GM12873 (cell line): ENCODE results near the gene ASTL.

ENCODE experiments used
- TF ChIP-seq, protein P1 (sequence below): IDR thresholded peaks from 2 replicates; pipeline ENCODE4 v1.5.1; 2012; ENCODE audit warnings: low read depth, mild to moderate bottlenecking, moderate library complexity, low read length, control low read depth; ENCODE audit not compliant: insufficient read depth; ENCODE audit errors: missing control alignments

ASTL gene

DNA sequence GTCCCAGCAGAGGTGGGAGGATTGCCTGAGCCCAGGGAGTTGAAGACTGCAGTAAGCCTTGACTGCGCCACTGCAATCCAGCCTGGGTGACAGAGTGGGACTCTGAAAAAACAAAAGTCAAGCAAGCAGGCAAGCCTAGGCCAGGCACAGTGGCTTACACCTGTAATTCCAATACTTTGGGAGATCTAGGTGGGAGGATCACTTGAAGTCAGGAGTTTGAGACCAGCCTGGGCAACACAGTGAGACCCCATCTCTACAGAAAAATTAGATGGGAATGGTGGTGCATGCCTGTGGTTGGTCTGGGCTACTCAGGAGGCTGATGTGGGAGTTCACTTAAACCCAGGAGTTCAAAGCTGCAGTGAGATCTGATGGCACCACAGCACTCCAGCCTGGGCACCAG lies 41.7 kb upstream of the ASTL start:
- TF ChIP-seq, protein P1, sequence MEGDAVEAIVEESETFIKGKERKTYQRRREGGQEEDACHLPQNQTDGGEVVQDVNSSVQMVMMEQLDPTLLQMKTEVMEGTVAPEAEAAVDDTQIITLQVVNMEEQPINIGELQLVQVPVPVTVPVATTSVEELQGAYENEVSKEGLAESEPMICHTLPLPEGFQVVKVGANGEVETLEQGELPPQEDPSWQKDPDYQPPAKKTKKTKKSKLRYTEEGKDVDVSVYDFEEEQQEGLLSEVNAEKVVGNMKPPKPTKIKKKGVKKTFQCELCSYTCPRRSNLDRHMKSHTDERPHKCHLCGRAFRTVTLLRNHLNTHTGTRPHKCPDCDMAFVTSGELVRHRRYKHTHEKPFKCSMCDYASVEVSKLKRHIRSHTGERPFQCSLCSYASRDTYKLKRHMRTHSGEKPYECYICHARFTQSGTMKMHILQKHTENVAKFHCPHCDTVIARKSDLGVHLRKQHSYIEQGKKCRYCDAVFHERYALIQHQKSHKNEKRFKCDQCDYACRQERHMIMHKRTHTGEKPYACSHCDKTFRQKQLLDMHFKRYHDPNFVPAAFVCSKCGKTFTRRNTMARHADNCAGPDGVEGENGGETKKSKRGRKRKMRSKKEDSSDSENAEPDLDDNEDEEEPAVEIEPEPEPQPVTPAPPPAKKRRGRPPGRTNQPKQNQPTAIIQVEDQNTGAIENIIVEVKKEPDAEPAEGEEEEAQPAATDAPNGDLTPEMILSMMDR: no peak

DNA sequence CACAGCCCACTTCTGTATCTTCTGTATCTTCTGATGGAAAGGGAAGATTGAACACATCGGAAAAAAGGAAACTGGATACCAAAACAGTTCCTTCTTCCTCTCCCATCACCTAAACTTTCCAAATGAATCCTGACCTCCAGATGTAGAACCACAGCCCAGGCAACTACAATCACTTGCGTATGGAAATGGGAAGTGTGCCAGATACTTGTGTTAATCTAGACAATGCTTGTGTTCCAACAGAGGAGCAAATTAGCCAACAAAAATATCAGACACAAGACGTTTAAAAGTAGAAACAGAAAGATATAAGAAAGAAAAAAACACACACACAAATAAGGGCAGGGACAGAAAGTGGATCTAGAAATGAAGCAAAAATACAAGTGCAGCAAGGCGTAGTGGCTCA lies 38.4 kb upstream of the ASTL start:
- TF ChIP-seq, protein P1: no peak

DNA sequence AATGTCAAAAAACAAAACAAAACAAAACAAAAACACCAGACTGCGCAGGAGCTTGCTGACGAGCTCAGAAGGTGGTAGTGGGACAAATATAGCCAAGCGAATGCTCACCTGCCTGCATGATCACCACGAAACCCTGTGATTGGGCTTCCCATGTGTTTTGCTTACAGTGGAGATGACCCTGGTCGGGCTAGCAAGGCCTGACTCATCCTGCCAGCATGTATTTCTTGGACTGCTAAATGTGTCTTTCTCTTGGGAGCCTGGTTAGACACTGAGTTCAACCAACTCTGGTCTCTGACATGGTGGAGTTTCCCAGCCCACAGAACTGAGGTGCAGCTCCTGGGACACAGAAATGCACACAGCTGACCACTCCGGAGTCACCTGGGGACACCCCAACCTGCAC lies 37.6 kb upstream of the ASTL start:
- TF ChIP-seq, protein P1: no peak

DNA sequence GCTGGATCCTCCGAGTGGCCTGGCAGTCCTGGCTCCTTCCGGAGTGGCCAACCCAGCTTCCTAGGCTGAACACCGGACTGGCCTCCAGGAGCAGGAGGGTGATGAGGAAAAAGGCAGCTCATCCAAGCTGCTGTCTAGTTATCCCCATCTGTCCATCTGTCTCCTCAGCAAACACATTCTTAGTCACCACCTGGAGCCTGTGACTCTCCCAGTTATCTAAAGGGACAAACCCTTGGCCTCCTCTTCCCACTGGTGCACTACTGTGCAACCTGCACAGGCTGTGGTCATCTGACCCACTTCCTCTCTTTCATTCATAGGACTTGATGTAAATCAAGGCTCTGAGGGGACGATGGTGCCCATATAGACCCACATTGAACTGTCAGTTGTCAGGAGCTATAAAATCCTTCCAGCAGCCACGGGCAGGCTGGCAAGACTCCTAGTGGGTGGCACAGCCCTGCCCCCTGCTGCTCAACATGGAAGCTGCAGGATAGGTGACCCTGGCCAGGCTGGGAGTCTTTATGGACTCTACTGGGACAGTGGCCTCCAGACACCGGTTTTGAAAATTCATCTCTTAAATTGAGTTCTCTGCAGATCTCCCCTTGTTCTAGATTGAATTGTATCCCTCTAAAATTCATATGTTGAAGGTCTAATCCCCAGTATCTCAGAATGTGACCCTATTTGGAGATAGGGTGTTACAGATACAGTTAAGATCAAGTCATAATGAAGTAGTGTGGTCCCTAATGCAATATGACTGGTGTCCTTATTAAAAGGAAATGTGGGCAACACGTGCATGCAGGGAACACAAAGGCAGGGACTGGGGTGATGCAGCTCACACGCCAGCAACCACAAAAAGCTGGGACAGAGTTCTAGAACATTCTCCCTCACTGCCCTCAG lies 36.2 kb upstream of the ASTL start:
- TF ChIP-seq, protein P1: peak; percentile 98

DNA sequence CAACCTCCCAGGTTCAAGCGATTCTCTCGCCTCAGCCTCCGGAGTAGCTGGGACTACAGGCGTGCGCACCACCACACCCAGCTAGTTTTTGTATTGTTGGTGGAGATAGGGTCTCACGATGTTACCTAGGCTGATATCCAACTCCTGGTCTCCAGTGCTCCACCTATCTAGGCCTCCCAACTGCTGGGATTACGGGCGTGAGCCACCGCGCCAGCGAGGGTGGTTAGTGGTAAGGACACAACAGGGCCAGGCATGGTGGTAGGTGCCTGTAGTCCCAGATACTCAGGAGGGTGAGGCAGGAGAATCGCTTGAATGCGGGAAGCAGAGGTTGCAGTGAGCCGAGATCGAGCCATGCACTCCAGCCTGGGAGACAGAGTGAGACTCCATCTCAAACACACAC lies 33.5 kb upstream of the ASTL start:
- TF ChIP-seq, protein P1: no peak

DNA sequence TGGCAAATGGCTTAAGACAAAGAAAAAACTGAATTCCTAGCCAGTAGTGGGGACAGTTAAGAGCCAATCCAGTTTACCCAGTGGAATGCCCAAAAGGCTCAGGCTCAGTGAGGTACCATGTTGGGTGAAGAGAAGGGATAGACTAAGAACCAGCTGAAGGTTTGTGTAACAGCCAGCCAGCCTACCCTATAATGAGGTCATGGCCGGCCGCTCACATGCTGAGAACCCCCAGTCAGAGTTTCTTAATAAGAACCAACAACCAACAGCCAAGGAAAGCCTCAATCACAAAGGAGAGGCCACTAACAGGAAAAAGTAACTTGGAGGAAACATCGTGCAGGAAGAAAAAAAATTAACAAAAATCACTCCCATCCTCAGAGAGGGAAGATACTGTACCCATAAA lies 32.3 kb upstream of the ASTL start:
- TF ChIP-seq, protein P1: no peak

DNA sequence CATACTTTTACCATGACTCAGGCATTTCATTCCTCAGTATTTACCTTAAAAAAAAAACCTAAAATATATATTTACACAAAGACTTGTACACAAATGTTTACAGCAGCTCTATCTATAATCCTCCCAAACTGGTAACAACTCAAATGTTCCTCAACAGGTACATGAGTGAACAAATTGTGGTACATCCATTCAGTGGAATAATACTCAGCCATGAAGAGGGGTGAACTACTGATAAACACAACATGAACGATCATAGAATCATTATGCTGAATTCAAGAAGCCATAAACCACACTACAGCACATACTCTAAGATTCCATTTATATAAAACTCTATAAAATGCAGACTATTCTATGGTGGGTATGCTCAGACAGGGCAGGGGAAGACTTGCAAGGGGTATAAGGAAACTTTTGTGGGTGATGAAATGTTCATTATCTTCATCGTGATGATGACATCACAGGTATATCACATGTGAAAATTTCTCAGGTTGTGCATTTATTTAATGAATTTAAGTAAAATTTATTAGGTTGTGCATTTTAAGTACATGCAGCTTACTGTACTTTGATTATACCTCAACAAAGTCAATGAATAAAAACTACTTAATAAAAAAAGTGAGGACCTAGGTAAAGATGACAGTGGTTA lies 31.7 kb upstream of the ASTL start:
- TF ChIP-seq, protein P1: no peak
